Measurements from ENCODE around the gene KCNJ15. TPM values are rescaled to one million over a fixed set of nuclear protein-coding genes. Genes with fewer than 3 reads are reported as not detected.

The KCNJ15 gene
- total and polyA plus RNA-seq, 2 of the 13 experiments (the other 11 are each of a cell fraction or from before 2014, with no cell fraction given), result not detected

- in situ Hi-C loops (cut with HindIII; ENCODE audit: extremely low pct_ligation_motif_present, low pct_unique_long_range_greater_than_20kb) (no loop called here), intact Hi-C loops (cut with micrococcal nuclease; ENCODE audit: unreplicated experiment) (no loop called here)
- Histone ChIP-seq H4K20me1 (ENCODE audit: insufficient read depth, low read length) (no peaks in the 10 kb centered on the region), H3K79me2 (ENCODE audit: insufficient read depth, low read length) (no peaks in the 10 kb centered on the region), H3K27ac (ENCODE audit: extremely low read length, insufficient read depth, low read length) (no peak overlapping the region), H3K4me2 (ENCODE audit: low read depth, low read length) (no peak overlapping the region), H3K27me3 (ENCODE audit: control insufficient read depth in 1 of 2, insufficient read depth in 2 of 2, low read length in 2 of 2) (peaks cover 0 to 10% of the 10 kb centered on the region in 2 experiments; a peak in 1 of 5 replicates), H3K4me3 (replicated peaks in 1 of 3; ENCODE audit: insufficient read depth in 1 of 3, low read depth in 2 of 3, low read length in 3 of 3) (no peak overlapping the region), H3K9me3 (ENCODE audit: low read length) (no peaks in the 10 kb centered on the region), H3K9ac (ENCODE audit: insufficient read depth, low read depth, low read length) (no peak overlapping the region), H3K4me1 (ENCODE audit: insufficient read depth, low read length) (no peaks in the 10 kb centered on the region), H2AFZ (ENCODE audit: low read length) (no peak overlapping the region), H3K36me3 (replicated peaks in 1 of 2; ENCODE audit: control insufficient read depth in 1 of 2, insufficient read depth in 2 of 2, low read length in 2 of 2) (no peaks in the 10 kb centered on the region)
- WGBS (ENCODE audit: low lambda C conversion rate), result 2% methylated on average over 6 of the region's 6 CpGs
- CTCF ChIA-PET (ENCODE audit: low intra/inter-chr PET ratio, low total read pairs), result no interaction called here
- FAIRE-seq, result no peak
- BruUV-seq (replicated peaks), result no TSS peak
- DNase-seq (ENCODE audit: low spot score), result no peak
- no peak for ATAC-seq
- TF ChIP-seq XBP1 (CRISPR knock-in tag; IDR thresholded peaks at IDR 0.05) (no peak), NFYB (CRISPR knock-in tag; IDR thresholded peaks at IDR 0.05) (no peak), NFIC (IDR thresholded peaks at IDR 0.05; ENCODE audit: low read length) (no peak), MAFG (CRISPR knock-in tag; IDR thresholded peaks at IDR 0.05) (no peak), TERF1 (CRISPR knock-in tag; IDR thresholded peaks at IDR 0.05) (no peak), HOXA7 (CRISPR knock-in tag; IDR thresholded peaks at IDR 0.05) (no peak)
- TF ChIP-seq, protein P1, sequence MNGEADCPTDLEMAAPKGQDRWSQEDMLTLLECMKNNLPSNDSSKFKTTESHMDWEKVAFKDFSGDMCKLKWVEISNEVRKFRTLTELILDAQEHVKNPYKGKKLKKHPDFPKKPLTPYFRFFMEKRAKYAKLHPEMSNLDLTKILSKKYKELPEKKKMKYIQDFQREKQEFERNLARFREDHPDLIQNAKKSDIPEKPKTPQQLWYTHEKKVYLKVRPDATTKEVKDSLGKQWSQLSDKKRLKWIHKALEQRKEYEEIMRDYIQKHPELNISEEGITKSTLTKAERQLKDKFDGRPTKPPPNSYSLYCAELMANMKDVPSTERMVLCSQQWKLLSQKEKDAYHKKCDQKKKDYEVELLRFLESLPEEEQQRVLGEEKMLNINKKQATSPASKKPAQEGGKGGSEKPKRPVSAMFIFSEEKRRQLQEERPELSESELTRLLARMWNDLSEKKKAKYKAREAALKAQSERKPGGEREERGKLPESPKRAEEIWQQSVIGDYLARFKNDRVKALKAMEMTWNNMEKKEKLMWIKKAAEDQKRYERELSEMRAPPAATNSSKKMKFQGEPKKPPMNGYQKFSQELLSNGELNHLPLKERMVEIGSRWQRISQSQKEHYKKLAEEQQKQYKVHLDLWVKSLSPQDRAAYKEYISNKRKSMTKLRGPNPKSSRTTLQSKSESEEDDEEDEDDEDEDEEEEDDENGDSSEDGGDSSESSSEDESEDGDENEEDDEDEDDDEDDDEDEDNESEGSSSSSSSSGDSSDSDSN (CRISPR knock-in tag; IDR thresholded peaks at IDR 0.05), result no peak
- POLR2A ChIA-PET, result no interaction called here
These were observed 86.9 kb downstream of the KCNJ15 start for GRCh38 chr21:38343691-38344090.
